ENCODE measurements around the gene SPATA25. TPM values are rescaled to one million over a fixed set of nuclear protein-coding genes. Genes with fewer than 3 reads are reported as not detected.

SPATA25 gene, protein sequence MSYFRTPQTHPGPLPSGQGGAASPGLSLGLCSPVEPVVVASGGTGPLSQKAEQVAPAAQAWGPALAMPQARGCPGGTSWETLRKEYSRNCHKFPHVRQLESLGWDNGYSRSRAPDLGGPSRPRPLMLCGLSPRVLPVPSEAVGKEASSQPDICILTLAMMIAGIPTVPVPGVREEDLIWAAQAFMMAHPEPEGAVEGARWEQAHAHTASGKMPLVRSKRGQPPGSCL
- 2.6 and 3.1 TPM in 2 replicates for total RNA-seq (2014; rRNA removed; shearing (Covaris generic))

DNA sequence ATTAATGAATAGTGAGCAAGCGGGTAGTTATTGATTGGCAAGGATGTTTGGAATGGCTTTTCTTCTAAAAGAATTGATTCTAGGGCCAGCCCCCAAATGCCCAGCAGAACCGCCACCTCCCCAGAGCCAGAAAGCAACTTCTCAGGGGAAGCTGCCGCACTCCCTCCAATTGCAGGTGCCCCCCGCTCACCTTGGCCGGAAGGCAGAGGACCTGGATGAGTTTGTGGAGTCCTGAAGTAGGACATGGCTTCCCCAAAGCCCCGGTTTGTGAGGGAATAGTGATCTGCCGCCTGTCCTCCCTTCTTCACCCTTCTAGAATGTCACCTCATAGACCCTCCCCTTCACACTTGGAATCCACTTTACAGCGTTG lies at the start of gene SPATA25:
SPATA25 (minus strand) TSS at position 277 of the 370 bp plus-strand sequence; CDS start at position 245, 32 bp downstream.

DNA sequence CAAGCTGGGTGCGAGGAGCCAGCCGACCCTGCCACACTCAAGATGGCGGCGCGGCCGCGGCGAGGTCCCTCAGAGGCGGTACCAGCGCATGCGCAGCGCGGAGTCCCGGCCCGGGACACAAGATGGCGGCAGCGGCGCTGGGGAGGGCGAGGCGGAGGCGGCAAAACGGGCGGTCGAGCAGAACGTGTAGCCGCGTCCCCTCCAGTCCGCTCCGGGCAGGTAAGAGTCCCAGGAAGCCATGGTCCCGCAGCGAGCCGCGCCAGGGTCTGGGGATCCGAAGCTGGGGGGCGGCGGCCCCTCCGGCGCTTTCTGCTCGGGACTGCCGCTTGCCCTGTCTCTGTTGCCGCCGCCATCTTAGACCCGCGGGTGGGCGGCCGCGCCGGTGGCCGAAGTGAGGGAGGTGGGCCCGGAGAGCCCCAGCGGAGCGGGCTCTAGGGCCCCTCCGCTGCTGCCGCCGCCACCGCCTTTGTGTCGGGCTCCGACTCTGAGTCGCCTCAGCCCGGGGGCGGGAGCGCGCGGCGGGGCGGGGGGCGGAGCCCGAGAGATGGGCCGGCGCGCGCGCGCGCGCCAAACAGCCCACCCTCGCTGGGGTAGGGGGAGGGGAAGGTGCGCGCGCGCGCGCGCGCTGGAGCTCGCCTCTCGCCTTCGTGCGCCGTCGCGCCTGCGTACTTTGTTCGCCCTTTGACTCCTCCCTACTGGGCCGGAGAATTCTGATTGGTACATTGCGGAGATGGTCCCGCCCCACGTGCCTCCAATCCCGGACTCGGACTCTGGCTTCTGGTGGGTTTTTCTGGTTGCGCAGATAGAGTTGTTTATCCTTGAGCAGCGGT lies 47.4 kb upstream of the SPATA25 start, which contains the start of gene PCIF1:
PCIF1 (plus strand) TSS at position 98 of the 830 bp plus-strand sequence. CDS start 4,317 bp downstream, outside the sequence.

DNA sequence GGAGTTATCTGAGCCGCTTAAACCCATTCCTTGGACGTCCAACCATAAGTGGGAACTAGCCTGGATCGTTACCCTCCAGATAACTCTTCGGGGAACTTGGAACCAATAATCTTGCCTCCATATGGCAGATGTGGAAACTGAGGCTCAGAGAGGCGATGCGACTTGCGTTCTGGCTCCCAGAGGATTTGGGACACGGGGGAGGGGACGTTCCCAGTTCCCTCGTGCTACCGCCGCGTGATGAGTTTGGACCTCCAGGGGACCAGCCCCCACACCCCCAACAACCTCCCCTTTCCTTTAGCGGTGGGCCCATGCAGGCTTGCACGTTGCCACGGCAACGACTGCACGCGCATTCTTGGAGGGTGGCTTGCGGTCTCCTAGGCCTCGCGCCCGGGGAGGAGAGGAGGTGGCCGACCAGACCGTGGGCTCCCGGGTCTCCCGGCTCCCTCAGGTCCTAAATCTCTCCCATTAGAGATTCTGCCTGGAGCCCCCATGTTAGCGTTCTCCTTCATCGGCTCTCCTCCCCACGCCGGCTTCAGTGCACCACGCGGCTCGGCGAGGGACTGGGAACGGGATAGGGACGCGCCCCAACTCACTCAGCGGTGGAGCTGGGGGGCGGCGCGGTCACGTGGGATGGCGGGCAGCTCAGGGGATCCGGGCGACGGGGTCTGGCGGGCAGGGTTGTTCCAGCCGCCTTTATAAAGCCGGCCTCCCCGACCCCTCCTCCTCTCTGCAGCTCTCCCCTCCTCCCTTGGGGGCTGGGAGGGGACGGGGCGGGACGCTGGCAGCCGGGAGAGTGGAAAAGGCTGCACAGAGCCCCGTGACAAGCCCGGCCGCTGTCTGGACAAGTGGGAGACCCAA lies 24.3 kb upstream of the SPATA25 start, which contains the start of gene PLTP:
PLTP (minus strand) TSS at position 670 of the 858 bp plus-strand sequence. CDS start 703 bp downstream, outside the sequence.

DNA sequence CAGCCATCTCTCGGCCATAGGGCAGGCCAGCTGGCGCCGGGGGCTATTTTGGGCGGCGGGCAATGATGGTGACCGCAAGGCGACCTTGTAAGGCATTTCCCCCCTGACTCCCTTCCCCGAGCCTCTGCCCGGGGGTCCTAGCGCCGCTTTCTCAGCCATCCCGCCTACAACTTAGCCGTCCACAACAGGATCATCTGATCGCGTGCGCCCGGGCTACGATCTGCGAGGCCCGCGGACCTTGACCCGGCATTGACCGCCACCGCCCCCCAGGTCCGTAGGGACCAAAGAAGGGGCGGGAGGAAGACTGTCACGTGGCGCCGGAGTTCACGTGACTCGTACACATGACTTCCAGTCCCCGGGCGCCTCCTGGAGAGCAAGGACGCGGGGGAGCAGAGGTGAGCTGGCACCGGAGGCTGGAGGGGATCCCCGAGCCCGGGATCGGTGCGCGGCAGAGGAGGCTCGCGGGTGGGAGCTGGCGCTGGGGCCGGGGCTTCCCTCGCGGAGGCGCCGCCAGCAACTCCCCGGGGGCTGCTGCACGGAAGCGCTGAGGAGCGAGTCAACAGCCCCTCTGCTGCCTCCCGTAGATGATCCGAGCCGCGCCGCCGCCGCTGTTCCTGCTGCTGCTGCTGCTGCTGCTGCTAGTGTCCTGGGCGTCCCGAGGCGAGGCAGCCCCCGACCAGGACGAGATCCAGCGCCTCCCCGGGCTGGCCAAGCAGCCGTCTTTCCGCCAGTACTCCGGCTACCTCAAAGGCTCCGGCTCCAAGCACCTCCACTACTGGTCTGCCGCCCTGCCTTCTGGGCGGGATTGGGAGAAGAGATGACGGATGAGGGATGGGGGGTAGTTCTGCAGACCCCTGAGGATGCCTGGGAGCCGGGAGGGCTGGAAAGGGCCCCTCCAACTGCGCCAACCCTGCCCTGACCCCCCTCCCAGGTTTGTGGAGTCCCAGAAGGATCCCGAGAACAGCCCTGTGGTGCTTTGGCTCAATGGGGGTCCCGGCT lies 3.9 kb upstream of the SPATA25 start, which contains the start of the genes CTSA and NEURL2:
CTSA (plus strand) TSS at position 351 of the 999 bp plus-strand sequence; CDS start at position 585, 234 bp downstream.
NEURL2 (minus strand) TSS at position 224 of the 999 bp plus-strand sequence; CDS start at position 7, 217 bp downstream.

DNA sequence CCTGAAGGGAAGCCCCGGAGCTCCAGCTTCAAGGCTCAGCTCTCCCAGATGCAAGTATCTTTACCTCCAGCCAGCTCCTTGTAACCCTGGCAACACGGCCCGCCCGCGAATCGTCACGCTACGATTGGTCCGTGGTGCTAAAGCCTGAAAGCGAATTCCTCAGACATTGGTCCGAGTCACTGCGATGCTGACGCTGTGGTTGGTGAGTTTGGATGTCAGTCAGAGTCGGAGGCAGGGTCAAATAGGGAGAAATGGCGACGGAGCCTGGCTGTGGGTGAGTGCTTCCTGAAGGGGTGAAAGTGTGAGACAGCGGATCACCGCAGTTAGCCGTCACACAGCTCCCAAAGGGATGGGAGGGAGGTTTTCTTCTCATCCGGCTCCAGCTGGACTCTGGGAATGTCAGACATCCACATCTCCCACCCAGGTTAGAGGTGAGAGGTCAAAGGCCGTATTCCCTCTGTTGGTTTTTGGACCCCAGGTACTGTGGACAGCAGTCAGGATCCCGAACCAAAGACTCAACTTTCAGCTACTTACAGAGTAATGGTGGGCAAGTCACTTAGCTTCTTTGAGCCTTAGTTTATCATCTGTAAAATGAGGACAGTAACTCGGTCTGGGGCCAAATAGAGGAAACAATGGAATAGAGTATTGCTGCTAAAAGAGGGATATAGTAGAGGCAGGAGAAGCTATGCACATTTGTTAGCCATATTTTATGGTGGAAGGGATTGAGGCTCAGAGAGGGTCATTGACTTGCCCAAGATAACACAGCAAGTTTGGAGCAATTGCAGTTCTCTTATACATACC lies 6.2 kb downstream of the SPATA25 start, which contains the start of gene ZSWIM1:
ZSWIM1 (plus strand) TSS at position 240 of the 801 bp plus-strand sequence. CDS start 1,366 bp downstream, outside the sequence.

DNA sequence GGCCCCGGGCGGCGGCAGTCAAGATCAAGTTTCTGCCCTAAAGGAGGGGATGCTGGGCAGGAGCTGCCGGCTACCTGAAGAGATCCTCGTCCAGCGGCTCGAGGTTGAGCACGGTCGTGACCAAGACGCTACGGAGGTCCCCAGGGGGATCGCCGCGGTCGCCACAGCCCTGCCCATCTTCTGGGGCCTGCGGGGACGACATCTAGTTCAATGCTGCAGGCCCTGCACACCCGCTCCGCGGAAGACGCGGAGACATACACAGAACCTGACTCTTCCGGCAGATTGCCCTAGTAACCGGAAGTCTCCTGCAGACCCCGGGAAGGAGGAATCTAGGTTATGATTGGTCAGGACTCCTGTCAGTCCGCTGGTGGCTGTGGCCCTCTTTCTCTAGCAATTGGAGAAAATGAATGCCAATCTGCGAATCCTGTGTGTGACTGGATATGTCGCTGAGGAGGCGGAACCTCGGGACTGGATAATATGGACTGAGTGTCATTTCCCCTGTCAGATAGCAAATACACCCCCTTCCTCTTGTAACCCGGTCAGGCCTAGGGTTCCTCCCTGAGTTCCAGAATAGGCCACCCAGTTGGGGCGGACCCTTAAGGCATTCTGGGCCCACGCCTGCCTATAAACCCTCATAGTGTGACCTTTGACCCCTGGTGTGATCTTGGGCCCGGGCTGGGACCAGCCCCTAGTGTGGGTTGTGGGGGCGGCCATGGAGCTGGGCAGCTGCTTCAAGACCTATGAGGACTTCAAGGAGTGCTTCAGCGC lies 30.1 kb downstream of the SPATA25 start, which contains the start of the genes ACOT8 and ZSWIM3:
ACOT8 (minus strand) TSS at position 279 of the 768 bp plus-strand sequence; CDS start at position 202, 77 bp downstream.
ZSWIM3 (plus strand) TSS at position 501 of the 768 bp plus-strand sequence; CDS start at position 713, 212 bp downstream.

Other genes with a start within 250 kb of the SPATA25 start
- not detected in 2 replicates for gene WFDC11, start 217.4 kb downstream of the SPATA25 start, total RNA-seq (2014; rRNA removed; shearing (Covaris generic))
- gene WFDC13, start 185.6 kb downstream of the SPATA25 start, total RNA-seq (2014; rRNA removed; shearing (Covaris generic)) = not detected in 2 replicates
- not detected in 2 replicates for gene WFDC10B, start 182.6 kb downstream of the SPATA25 start, total RNA-seq (2014; rRNA removed; shearing (Covaris generic))
- not detected in 2 replicates for gene SPINT4, start 165.3 kb downstream of the SPATA25 start, total RNA-seq (2014; rRNA removed; shearing (Covaris generic))
- 0.41 and 1.9 TPM in 2 replicates for gene WFDC3, start 95.7 kb downstream of the SPATA25 start, total RNA-seq (2014; rRNA removed; shearing (Covaris generic))
- gene DNTTIP1, start 95.7 kb downstream of the SPATA25 start, total RNA-seq (2014; rRNA removed; shearing (Covaris generic)) = 100 and 116 TPM in 2 replicates
- gene UBE2C, start 75.0 kb downstream of the SPATA25 start, total RNA-seq (2014; rRNA removed; shearing (Covaris generic)) = 200 and 242 TPM in 2 replicates
- 1.7 TPM in 1 of 2 replicates, not detected in the other for gene TNNC2, start 60.3 kb downstream of the SPATA25 start, total RNA-seq (2014; rRNA removed; shearing (Covaris generic))
- gene SNX21, start 53.8 kb downstream of the SPATA25 start, total RNA-seq (2014; rRNA removed; shearing (Covaris generic)) = 89.4 and 89.5 TPM in 2 replicates
- gene ACOT8, start 30.2 kb downstream of the SPATA25 start, total RNA-seq (2014; rRNA removed; shearing (Covaris generic)) = 52.4 and 54.0 TPM in 2 replicates
- gene ZSWIM3, start 30.0 kb downstream of the SPATA25 start, total RNA-seq (2014; rRNA removed; shearing (Covaris generic)) = 3.1 and 3.8 TPM in 2 replicates
- 6.6 and 13.4 TPM in 2 replicates for gene ZSWIM1, start 6.4 kb downstream of the SPATA25 start, total RNA-seq (2014; rRNA removed; shearing (Covaris generic))
- 6.0 and 6.7 TPM in 2 replicates for gene NEURL2, start 3.6 kb upstream of the SPATA25 start, total RNA-seq (2014; rRNA removed; shearing (Covaris generic))
- gene CTSA, start 3.7 kb upstream of the SPATA25 start, total RNA-seq (2014; rRNA removed; shearing (Covaris generic)) = 59.4 and 69.5 TPM in 2 replicates
- gene PLTP, start 24.5 kb upstream of the SPATA25 start, total RNA-seq (2014; rRNA removed; shearing (Covaris generic)) = 73.1 and 78.4 TPM in 2 replicates
- gene PCIF1, start 47.1 kb upstream of the SPATA25 start, total RNA-seq (2014; rRNA removed; shearing (Covaris generic)) = 13.1 and 14.9 TPM in 2 replicates
- 32.9 and 37.4 TPM in 2 replicates for gene ZNF335, start 84.6 kb upstream of the SPATA25 start, total RNA-seq (2014; rRNA removed; shearing (Covaris generic))
- gene MMP9, start 121.3 kb upstream of the SPATA25 start, total RNA-seq (2014; rRNA removed; shearing (Covaris generic)) = 0.11 and 0.21 TPM in 2 replicates
- not detected in 2 replicates for gene SLC12A5, start 141.6 kb upstream of the SPATA25 start, total RNA-seq (2014; rRNA removed; shearing (Covaris generic))
- gene NCOA5, start 202.3 kb upstream of the SPATA25 start, total RNA-seq (2014; rRNA removed; shearing (Covaris generic)) = 20.6 and 21.6 TPM in 2 replicates
- gene CD40, start 230.7 kb upstream of the SPATA25 start, total RNA-seq (2014; rRNA removed; shearing (Covaris generic)) = 5.4 and 6.1 TPM in 2 replicates